Astrocyte of the cerebellum (primary cell): ENCODE data around the gene ANKRD29.

ENCODE experiments used
- DNase-seq: peaks from one replicate; pipeline ENCODE4 v3.0.0-alpha.2; 2011; ENCODE audit warnings: low read depth
- H3K4me3 ChIP-seq: 2 replicates; pipeline ENCODE4 v1.5.1; 2011; ENCODE audit warnings: mild to moderate bottlenecking, low read depth, low read length, moderate library complexity
- in situ Hi-C: cut with HindIII; loops from 2 replicates; pipeline ENCODE4 v1.10.0; 2017; ENCODE audit warnings: low sequenced_read_pairs
- TF ChIP-seq, protein P1 (sequence below): IDR thresholded peaks from 2 replicates; pipeline ENCODE4 v1.5.1; 2012; ENCODE audit warnings: low read length, low read depth, moderate library complexity, mild to moderate bottlenecking; ENCODE audit errors: missing control alignments

The ANKRD29 gene

DNA sequence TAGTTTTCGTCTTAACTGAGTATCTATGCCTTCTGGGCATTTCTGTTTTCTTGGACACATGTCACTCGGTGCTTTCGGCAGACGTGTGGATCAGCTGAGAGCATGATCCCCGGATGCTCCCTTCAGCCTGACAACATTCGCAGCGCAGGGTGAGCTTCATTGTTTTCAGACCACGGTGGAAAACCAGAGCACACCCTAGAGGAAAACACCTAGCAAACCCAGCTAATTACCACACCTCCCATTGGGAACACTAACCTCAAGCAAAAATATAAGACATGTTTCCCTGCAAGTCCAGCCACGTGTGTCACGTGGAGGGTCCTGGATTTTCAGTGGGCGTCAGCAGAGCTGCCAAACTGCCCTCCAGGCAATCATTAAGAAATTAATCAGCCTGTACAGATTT lies 31.0 kb downstream of the ANKRD29 start:
- DNase-seq = no peak
- no peak overlapping the region for H3K4me3 ChIP-seq
- in situ Hi-C loops = no loop called here
- TF ChIP-seq, protein P1, sequence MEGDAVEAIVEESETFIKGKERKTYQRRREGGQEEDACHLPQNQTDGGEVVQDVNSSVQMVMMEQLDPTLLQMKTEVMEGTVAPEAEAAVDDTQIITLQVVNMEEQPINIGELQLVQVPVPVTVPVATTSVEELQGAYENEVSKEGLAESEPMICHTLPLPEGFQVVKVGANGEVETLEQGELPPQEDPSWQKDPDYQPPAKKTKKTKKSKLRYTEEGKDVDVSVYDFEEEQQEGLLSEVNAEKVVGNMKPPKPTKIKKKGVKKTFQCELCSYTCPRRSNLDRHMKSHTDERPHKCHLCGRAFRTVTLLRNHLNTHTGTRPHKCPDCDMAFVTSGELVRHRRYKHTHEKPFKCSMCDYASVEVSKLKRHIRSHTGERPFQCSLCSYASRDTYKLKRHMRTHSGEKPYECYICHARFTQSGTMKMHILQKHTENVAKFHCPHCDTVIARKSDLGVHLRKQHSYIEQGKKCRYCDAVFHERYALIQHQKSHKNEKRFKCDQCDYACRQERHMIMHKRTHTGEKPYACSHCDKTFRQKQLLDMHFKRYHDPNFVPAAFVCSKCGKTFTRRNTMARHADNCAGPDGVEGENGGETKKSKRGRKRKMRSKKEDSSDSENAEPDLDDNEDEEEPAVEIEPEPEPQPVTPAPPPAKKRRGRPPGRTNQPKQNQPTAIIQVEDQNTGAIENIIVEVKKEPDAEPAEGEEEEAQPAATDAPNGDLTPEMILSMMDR = no peak

DNA sequence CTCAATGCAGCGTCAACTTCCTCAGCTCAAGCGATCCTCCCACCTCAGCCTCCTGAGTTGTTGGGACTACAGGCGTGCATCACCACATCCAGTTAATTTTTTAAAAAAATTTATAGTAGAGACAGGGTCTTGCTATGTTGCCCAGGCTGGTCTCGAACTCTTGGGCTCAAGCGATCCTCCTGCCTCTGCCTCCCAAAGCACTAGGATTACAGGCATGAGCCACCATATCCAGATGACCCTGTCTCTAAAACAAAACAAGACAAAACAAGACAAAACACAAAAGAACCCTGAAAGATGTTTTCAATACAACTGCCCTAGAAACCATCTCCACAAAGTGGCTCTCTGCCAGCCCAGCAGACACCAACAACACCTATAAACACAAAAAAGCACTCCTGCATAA lies 31.4 kb downstream of the ANKRD29 start:
- TF ChIP-seq, protein P1 = no peak
- no peak overlapping the region for H3K4me3 ChIP-seq
- in situ Hi-C loops = no loop called here
- no peak for DNase-seq

DNA sequence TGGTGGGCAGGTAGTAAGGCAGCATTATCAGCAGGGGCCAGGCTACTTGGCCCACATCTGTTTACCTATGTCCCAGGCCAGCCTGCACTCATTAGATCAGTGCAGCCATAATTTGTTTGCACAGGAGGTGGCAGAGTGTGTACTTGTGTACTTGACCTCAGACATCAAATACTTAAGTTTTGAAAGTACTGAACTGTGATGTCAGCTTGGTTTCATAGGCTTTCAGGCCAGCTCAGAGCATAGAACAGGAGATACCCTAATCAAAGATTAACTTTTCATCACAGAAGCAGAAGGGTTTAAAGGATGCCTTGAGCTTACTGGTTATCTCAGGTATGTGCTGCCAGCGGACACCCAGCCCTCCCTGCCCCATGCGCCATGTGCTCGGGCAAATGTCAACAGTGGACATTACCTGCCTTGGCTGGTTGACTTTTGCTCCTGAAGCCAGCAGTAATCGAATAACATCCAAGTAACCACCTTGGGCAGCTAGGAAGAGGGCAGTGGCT lies 33.2 kb downstream of the ANKRD29 start:
- in situ Hi-C loops = no loop called here
- no peak overlapping the region for H3K4me3 ChIP-seq
- TF ChIP-seq, protein P1 = no peak
- DNase-seq = no peak

DNA sequence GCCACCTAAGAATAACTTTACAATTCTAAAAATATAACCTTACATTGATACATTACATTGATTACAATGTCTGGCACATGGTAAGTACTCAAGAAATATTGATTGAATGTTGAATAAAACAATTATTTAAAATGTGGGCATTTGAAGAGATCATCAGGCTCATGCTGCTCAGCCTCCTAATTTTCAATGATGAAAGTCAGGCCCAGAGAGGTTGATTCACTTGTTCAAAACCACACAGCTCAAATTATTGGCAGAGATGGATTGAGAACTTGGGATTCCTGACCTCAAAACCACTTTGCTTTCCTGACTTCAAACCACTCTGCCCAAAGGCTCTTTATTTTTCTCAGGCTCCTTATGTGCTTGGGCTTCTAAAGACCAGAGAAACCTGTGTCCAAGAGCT lies 34.7 kb downstream of the ANKRD29 start:
- in situ Hi-C loops = no loop called here
- H3K4me3 ChIP-seq = no peak overlapping the region
- TF ChIP-seq, protein P1 = no peak
- DNase-seq = no peak

DNA sequence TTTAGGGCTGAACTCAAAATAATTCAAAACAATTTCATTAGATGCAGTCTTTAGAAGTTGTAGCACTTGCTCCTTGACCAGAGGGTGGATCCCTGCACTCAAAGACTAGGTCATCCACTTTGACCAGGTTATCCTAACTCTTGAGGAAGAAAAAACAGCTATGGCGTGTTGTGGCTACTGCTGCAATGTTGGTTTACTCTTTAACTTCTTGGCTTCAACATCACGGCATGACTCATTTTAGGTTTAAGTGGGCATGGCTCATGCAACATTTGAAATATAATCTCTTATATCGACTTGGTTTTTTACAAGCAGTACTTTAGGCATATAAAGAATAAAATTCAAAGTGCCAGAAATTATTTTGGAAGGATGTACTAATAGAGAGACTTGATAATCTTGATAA lies 35.4 kb downstream of the ANKRD29 start:
- DNase-seq = peak; percentile 62
- TF ChIP-seq, protein P1 = no peak
- in situ Hi-C loops = no loop called here

DNA sequence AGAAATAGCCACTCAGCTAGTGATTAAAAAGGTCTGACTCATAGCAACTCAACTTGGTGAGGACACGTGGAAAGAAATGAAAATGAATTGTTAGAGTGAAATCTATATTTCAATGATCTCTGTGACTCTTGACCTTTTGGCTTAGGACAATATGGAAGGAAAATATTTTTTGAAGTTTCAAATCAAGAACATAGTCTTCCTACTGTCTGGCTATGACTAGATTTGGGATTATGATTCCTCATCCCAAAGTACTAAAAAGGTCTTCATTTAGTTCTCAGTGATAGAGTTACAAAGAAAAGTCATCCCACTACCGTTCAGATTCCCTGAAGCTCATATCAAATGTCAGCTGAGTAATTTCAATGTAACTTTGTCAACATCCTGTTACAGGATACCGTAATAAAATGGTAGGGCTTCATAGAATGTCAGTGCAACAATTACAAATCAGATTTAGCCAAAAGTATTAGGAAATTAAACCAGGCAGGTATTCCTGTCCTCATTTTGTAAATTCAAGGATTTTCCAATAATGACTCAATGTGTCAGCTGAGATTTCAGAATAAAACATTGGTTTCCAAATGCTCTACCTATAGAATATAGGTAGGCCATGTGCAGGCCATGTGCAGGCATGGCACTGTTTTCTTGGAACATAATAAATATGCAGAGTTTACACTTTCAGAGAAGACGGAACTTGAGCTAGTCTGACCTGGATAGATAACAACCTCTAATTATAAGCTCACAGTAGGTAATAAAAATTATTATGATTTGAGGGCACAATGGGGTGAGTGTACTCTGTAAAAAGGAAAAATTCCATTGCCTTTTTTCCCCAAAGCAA lies 36.0 kb downstream of the ANKRD29 start:
- in situ Hi-C loops = no loop called here
- TF ChIP-seq, protein P1 = no peak
- no peak for DNase-seq
- no peak overlapping the region for H3K4me3 ChIP-seq

More for the DNA sequence above, 35.4 kb downstream of the ANKRD29 start:
- H3K4me3 ChIP-seq = no peak overlapping the region
